Measurements from ENCODE around the gene CDYL. TPM values are rescaled to one million over a fixed set of nuclear protein-coding genes. Genes with fewer than 3 reads are reported as not detected.

CDYL gene
- total RNA-seq, 1 donor from 2014 or later, result 31.9 TPM

- H3K27ac ChIP-seq, result no peak overlapping the region
- intact Hi-C loops (cut with DNase I), result no loop called here
- no peak overlapping the region for H3K4me3 ChIP-seq
- no peaks in the 10 kb centered on the region for H3K4me1 ChIP-seq
- peak in 1 of 2 donors; percentile 62 for DNase-seq (ENCODE audit: extremely low spot score in 2 of 2)
- H3K36me3 ChIP-seq, result no peaks in the 10 kb centered on the region
- H3K27me3 ChIP-seq, result no peaks in the 10 kb centered on the region
- TF ChIP-seq POLR2AphosphoS5 (IDR thresholded peaks at IDR 0.05; ENCODE audit: insufficient read depth in 1 of 2, low read depth in 1 of 2) (no peak), POLR2A (IDR thresholded peaks at IDR 0.05) (no peak), CTCF (IDR thresholded peaks at IDR 0.05) (no peak)
- no peaks in the 10 kb centered on the region for H3K9me3 ChIP-seq
Measured at GRCh38 chr6:4961322-4962168, 185.3 kb downstream of the CDYL start.

DNA sequence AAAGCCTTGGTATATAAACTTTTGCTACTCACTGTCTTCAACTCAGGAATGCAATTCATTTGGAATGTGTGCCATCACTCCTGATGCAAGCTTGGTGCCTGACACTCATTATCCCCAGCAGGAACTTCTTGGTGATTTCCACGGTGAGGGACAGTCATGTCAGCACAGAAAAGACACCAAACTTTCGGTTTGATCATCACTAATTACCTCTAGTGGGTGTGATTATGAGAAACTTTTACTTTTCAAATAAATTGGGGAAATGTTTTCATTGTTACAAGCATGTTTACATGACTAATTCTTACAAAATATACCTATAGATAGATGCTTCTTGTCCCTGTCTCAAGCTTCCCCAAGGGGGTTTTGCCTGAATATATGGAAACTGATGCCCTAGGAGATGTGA is 186.7 kb downstream of the CDYL start:
- Histone ChIP-seq H3K27ac (no peak overlapping the region), H3K4me1 (no peaks in the 10 kb centered on the region), H3K9me3 (no peaks in the 10 kb centered on the region), H3K36me3 (no peaks in the 10 kb centered on the region), H3K4me3 (no peak overlapping the region), H3K27me3 (no peaks in the 10 kb centered on the region)
- intact Hi-C loops (cut with DNase I), result no loop called here
- DNase-seq (ENCODE audit: extremely low spot score in 2 of 2), result peak in 1 of 2 donors; percentile 8
- TF ChIP-seq POLR2A (IDR thresholded peaks at IDR 0.05) (no peak), POLR2AphosphoS5 (IDR thresholded peaks at IDR 0.05; ENCODE audit: insufficient read depth in 1 of 2, low read depth in 1 of 2) (no peak), CTCF (IDR thresholded peaks at IDR 0.05) (no peak)

DNA sequence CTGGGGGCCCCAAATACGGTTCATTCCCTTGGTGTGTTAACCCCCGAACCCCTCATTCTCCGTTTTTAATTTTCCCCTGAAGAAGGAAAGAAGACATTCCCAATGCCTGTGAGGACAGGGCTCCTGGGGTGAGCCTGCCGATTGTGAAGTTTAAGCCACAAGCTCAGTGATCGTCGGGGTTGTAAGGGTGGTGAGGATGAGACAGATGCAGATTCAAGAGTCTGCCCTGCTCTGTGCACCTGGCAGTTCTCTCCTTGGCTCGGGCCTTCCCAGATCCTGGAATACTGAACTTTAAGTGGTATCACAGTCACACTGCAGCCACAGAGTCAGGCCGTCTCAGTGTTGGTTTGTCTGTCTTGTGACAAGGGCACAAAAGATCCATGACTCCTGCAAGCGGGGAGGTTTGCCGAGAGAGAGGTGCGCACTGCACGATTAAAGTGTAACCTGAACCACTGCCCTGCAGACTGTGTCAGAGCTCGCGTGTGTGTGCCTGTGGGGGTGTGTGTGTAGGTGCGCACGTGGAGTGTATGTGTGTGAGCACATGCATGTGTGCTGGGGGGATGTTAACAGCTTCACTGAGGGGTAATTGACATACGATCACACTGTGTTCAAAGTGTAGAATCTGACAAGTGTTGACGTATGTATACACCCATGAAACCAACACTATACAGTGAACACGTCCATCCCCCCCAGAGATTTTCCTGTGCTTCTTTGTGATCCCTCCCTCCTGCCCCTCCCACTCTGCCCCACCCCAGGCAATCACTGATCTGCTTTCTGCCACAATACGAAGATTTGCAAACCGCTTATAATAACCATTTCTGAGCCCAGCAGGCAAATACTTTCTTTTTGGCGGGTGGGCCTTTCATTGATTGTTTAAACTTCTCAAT is 188.7 kb downstream of the CDYL start:
- Histone ChIP-seq H3K4me3 (no peak overlapping the region), H3K27ac (no peak overlapping the region), H3K27me3 (no peaks in the 10 kb centered on the region), H3K4me1 (no peaks in the 10 kb centered on the region), H3K36me3 (no peaks in the 10 kb centered on the region), H3K9me3 (no peaks in the 10 kb centered on the region)
- intact Hi-C loops (cut with DNase I), result no loop called here
- TF ChIP-seq POLR2AphosphoS5 (IDR thresholded peaks at IDR 0.05; ENCODE audit: insufficient read depth in 1 of 2, low read depth in 1 of 2) (no peak), POLR2A (IDR thresholded peaks at IDR 0.05) (no peak), CTCF (IDR thresholded peaks at IDR 0.05) (no peak)
- no peak for DNase-seq (ENCODE audit: extremely low spot score in 2 of 2)

- no peak for DNase-seq (ENCODE audit: extremely low spot score in 2 of 2)
- H3K9me3 ChIP-seq, result no peaks in the 10 kb centered on the region
- H3K36me3 ChIP-seq, result no peaks in the 10 kb centered on the region
- no peaks in the 10 kb centered on the region for H3K27me3 ChIP-seq
- no peak overlapping the region for H3K4me3 ChIP-seq
- intact Hi-C loops (cut with DNase I), result no loop called here
- H3K4me1 ChIP-seq, result no peaks in the 10 kb centered on the region
- no peak overlapping the region for H3K27ac ChIP-seq
- TF ChIP-seq POLR2AphosphoS5 (IDR thresholded peaks at IDR 0.05; ENCODE audit: insufficient read depth in 1 of 2, low read depth in 1 of 2) (no peak), CTCF (IDR thresholded peaks at IDR 0.05) (no peak), POLR2A (IDR thresholded peaks at IDR 0.05) (no peak)
Measured at GRCh38 chr6:4965562-4966389, 189.6 kb downstream of the CDYL start.
